ENCODE measurements around the gene LRIT2. TPM values are rescaled to one million over a fixed set of nuclear protein-coding genes. Genes with fewer than 3 reads are reported as not detected.

The LRIT2 gene
- polyA plus RNA-seq, 3 donors, result not detected

GRCh38 chr10:84212014-84212413 lies 13.3 kb downstream of the LRIT2 start:
- Histone ChIP-seq H2AFZ (ENCODE audit: insufficient read depth, low read depth, low read length, poor library complexity, severe bottlenecking) (no peak overlapping the region), H3K9ac (ENCODE audit: insufficient read depth, low read length, poor library complexity, severe bottlenecking) (no peak overlapping the region), H3K79me2 (ENCODE audit: insufficient read depth, low read length) (no peaks in the 10 kb centered on the region), H3K4me2 (replicated peaks; ENCODE audit: extremely low read depth, low read length, poor library complexity, severe bottlenecking) (no peak overlapping the region), H3K4me1 (ENCODE audit: control insufficient read depth in 1 of 2, insufficient read depth in 2 of 2, low read length in 2 of 2) (no peaks in the 10 kb centered on the region), H3K27ac (ENCODE audit: low read depth in 1 of 2, low read length in 2 of 2) (no peak overlapping the region), H3K36me3 (replicated peaks in 1 of 2; ENCODE audit: control insufficient read depth in 1 of 2, insufficient read depth in 2 of 2, low read length in 2 of 2) (no peaks in the 10 kb centered on the region), H3K4me3 (replicated peaks in 1 of 3; ENCODE audit: low read depth in 2 of 3, low read length in 3 of 3) (no peak overlapping the region), H3K9me3 (replicated peaks in 1 of 2; ENCODE audit: control insufficient read depth in 1 of 2, insufficient read depth in 1 of 2, low read length in 2 of 2) (no peaks in the 10 kb centered on the region), H4K20me1 (ENCODE audit: insufficient read depth, low read length) (no peaks in the 10 kb centered on the region), H3K27me3 (ENCODE audit: control insufficient read depth in 2 of 2, insufficient read depth in 2 of 2, low read length in 2 of 2) (no peaks in the 10 kb centered on the region)
- Mint-ChIP-seq H3K36me3 (no peaks in the 10 kb centered on the region), H3K4me3 (no peak overlapping the region), H3K27ac (no peak overlapping the region), H3K4me1 (no peaks in the 10 kb centered on the region), H3K27me3 (ENCODE audit: low read depth in 3 of 3) (peaks cover 7 to 14% (median 13%) of the 10 kb centered on the region in 3 donors), H3K9me3 (peaks cover 0 to 2% (median 0%) of the 10 kb centered on the region in 7 donors)
- TF ChIP-seq CTCF (IDR thresholded peaks at IDR 0.05), result no peak
- WGBS (ENCODE audit: insufficient coverage), result 100% methylated on average over 1 of the region's 5 CpGs
- intact Hi-C loops (cut with micrococcal nuclease), result no loop called here
- DNase-seq, result no peak

- no peak overlapping the region for H3K27ac ChIP-seq (ENCODE audit: low read depth in 1 of 2, low read length in 2 of 2)
- no peaks in the 10 kb centered on the region for H3K9me3 ChIP-seq (replicated peaks in 1 of 2; ENCODE audit: control insufficient read depth in 1 of 2, insufficient read depth in 1 of 2, low read length in 2 of 2)
- no peaks in the 10 kb centered on the region for H3K36me3 Mint-ChIP-seq
- peaks cover 0 to 2% (median 0%) of the 10 kb centered on the region in 7 donors for H3K9me3 Mint-ChIP-seq
- H3K4me3 Mint-ChIP-seq, result peak overlapping the region in 1 of 2 donors; percentile 36
- H3K27ac Mint-ChIP-seq, result peak overlapping the region in 1 of 7 donors; percentile 25
- no peak for DNase-seq
- no peak for TF ChIP-seq CTCF (IDR thresholded peaks at IDR 0.05)
- intact Hi-C loops (cut with micrococcal nuclease), result no loop called here
- no peaks in the 10 kb centered on the region for H3K36me3 ChIP-seq (replicated peaks in 1 of 2; ENCODE audit: control insufficient read depth in 1 of 2, insufficient read depth in 2 of 2, low read length in 2 of 2)
- WGBS (ENCODE audit: insufficient coverage), result 90% methylated on average over 2 of the region's 2 CpGs
- H2AFZ ChIP-seq (ENCODE audit: insufficient read depth, low read depth, low read length, poor library complexity, severe bottlenecking), result no peak overlapping the region
- H3K9ac ChIP-seq (ENCODE audit: insufficient read depth, low read length, poor library complexity, severe bottlenecking), result no peak overlapping the region
- H4K20me1 ChIP-seq (ENCODE audit: insufficient read depth, low read length), result no peaks in the 10 kb centered on the region
- H3K27me3 Mint-ChIP-seq (ENCODE audit: low read depth in 3 of 3), result peaks cover 10 to 14% (median 13%) of the 10 kb centered on the region in 3 donors
- no peaks in the 10 kb centered on the region for H3K4me1 Mint-ChIP-seq
- H3K4me1 ChIP-seq (ENCODE audit: control insufficient read depth in 1 of 2, insufficient read depth in 2 of 2, low read length in 2 of 2), result no peaks in the 10 kb centered on the region
- no peak overlapping the region for H3K4me2 ChIP-seq (replicated peaks; ENCODE audit: extremely low read depth, low read length, poor library complexity, severe bottlenecking)
- H3K4me3 ChIP-seq (replicated peaks in 1 of 3; ENCODE audit: low read depth in 2 of 3, low read length in 3 of 3), result no peak overlapping the region
- H3K27me3 ChIP-seq (ENCODE audit: control insufficient read depth in 2 of 2, insufficient read depth in 2 of 2, low read length in 2 of 2), result no peaks in the 10 kb centered on the region
- no peaks in the 10 kb centered on the region for H3K79me2 ChIP-seq (ENCODE audit: insufficient read depth, low read length)
These were observed 13.8 kb downstream of the LRIT2 start for GRCh38 chr10:84211566-84211965.

Measured in CD14-positive monocyte (primary cell).